Stomach (tissue), 4 donors: ENCODE measurements around the gene TIMM8B.

Source experiments
- EP300 ChIP-seq: sonication (generic); formaldehyde crosslinking; IDR thresholded peaks from one replicate; pipeline ENCODE4 v1.6.1; 2017; ENCODE audit warnings: antibody characterized with exemption
- TF ChIP-seq, protein P1 (sequence below), 7 experiments: fragments of 450-650 bp in 4 of 7; fragments of 200-600 bp in 3 of 7; sonication (generic) in 3 of 7; IDR thresholded peaks; one replicate each; pipeline ENCODE4 v1.5.1; 2016 to 2019; ENCODE audit warnings: antibody characterized with exemption in 7 of 7, control low read depth in 2 of 7, mild to moderate bottlenecking in 1 of 7

DNA sequence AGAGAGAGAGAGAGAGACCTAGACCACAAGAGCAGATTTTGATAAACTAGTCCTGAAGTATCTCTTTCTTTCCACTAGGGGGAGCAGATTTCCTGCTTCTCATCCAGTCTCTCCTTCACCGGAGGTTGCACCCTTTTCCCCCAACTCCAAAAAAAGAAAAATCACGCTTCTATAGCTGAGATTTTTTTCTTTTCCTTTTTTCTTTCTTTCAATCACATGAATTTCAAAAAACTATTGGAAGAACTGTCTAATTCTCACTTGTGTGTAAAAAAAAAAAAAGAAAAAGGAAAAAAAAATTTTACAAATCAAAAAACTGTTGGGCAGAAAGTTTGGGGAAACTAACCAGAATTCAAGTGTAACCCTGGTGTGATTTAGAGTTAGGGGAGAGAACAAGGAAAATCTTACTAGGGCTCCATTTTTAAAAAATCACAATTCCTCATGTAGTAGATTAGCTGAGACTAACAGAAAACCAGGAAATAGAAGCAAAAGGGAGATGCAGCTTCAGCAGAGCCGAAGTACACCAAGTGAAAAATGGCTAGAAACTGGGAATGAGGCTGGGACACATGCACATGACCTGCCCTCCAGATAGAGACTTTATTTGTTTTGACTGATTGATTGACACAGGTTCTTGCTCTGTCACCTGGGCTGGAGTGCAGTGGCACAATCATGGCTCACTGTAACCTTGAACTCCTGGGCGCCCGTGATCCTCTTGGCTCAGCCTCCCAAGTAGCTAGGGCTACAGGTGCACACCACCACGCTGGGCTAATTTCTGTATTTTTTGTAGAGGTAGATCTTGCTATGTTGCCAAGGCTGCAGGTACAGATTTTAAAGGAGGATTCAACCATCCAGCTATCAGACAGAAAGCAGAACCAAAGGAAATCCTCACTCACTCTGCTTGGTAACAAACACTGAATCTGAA lies 27.2 kb upstream of the TIMM8B start:
- no peak for TF ChIP-seq EP300
- TF ChIP-seq, protein P1, sequence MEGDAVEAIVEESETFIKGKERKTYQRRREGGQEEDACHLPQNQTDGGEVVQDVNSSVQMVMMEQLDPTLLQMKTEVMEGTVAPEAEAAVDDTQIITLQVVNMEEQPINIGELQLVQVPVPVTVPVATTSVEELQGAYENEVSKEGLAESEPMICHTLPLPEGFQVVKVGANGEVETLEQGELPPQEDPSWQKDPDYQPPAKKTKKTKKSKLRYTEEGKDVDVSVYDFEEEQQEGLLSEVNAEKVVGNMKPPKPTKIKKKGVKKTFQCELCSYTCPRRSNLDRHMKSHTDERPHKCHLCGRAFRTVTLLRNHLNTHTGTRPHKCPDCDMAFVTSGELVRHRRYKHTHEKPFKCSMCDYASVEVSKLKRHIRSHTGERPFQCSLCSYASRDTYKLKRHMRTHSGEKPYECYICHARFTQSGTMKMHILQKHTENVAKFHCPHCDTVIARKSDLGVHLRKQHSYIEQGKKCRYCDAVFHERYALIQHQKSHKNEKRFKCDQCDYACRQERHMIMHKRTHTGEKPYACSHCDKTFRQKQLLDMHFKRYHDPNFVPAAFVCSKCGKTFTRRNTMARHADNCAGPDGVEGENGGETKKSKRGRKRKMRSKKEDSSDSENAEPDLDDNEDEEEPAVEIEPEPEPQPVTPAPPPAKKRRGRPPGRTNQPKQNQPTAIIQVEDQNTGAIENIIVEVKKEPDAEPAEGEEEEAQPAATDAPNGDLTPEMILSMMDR (IDR thresholded peaks at IDR 0.05): peak in 4 of 7 experiments; percentile 59 to 70 (median 62)
